ENCODE measurements around the gene SCRN1. TPM values are rescaled to one million over a fixed set of nuclear protein-coding genes. Genes with fewer than 3 reads are reported as not detected.

SCRN1 gene
- total and polyA plus RNA-seq, 2 experiments from 2014 or later: 15.2 to 66.7 TPM

GRCh38 chr7:30022991-30023390 is 33.4 kb upstream of the SCRN1 start (continued):
- TF ChIP-seq ZNF462 (CRISPR knock-in tag; IDR thresholded peaks at IDR 0.05): no peak

- H3K27ac Mint-ChIP-seq: no peak overlapping the region
- peaks cover 4% of the 10 kb centered on the region for H3K27me3 Mint-ChIP-seq (ENCODE audit: insufficient read depth, low read depth, poor library complexity)
- H3K27ac ChIP-seq (ENCODE audit: low read depth): no peak overlapping the region
- peaks cover 21% of the 10 kb centered on the region for H3K36me3 Mint-ChIP-seq (ENCODE audit: low read depth)
- H3K4me1 Mint-ChIP-seq: peaks cover 14% of the 10 kb centered on the region; the same call in 2 of the 3 replicates
- DNase-seq (ENCODE audit: low spot score) (no peak), ATAC-seq (no peak)
- H3F3A ChIP-seq (replicated peaks; ENCODE audit: low read depth): no peaks in the 10 kb centered on the region
- no peak overlapping the region for H3K4me2 ChIP-seq
- peaks cover 34% of the 10 kb centered on the region for H3K79me2 ChIP-seq (replicated peaks; ENCODE audit: insufficient read depth)
- H3K36me3 ChIP-seq (ENCODE audit: insufficient read depth): peaks cover 19% of the 10 kb centered on the region; the same call in 1 of the 2 replicates
- H3K4me3 ChIP-seq: no peak overlapping the region
- H2AFZ ChIP-seq: no peak overlapping the region
- H3K9me3 Mint-ChIP-seq: no peaks in the 10 kb centered on the region
- H3K27me3 ChIP-seq (ENCODE audit: insufficient read depth): no peaks in the 10 kb centered on the region
- H3K4me1 ChIP-seq (ENCODE audit: insufficient read depth): peaks cover 5% of the 10 kb centered on the region; the same call in 1 of the 2 replicates
- no peak overlapping the region for H3K4me3 Mint-ChIP-seq
- peaks cover 8% of the 10 kb centered on the region; the same call in 1 of the 2 replicates for H4K20me1 ChIP-seq (replicated peaks; ENCODE audit: insufficient read depth)
- no peaks in the 10 kb centered on the region for H3K9me2 ChIP-seq (ENCODE audit: insufficient read depth)
- TF ChIP-seq ZNF114 (CRISPR knock-in tag; IDR thresholded peaks at IDR 0.05) (no peak), ETS1 (IDR thresholded peaks at IDR 0.05) (no peak), CREB1 (CRISPR knock-in tag; IDR thresholded peaks at IDR 0.05; ENCODE audit: low read depth) (no peak), EZH2phosphoT487 (IDR thresholded peaks at IDR 0.05; ENCODE audit: unreplicated experiment) (no peak), ZNF331 (CRISPR knock-in tag; IDR thresholded peaks at IDR 0.05; ENCODE audit: low read depth) (no peak), JUNB (IDR thresholded peaks at IDR 0.05; ENCODE audit: unreplicated experiment) (no peak), REST (IDR thresholded peaks at IDR 0.05; ENCODE audit: unreplicated experiment) (no peak), NANOG (IDR thresholded peaks at IDR 0.05; ENCODE audit: borderline replicate concordance) (no peak), EZH2 (IDR thresholded peaks at IDR 0.05; ENCODE audit: low read depth, unreplicated experiment) (no peak), CTCF (conservative IDR thresholded peaks at IDR 0.05; ENCODE audit: low read depth in 2 of 2) (no peak)
Measured at GRCh38 chr7:30020535-30020934, 30.9 kb upstream of the SCRN1 start.

All from GM23338 (cell line).